B cell (primary cell): ENCODE results near the gene CAB39L. TPM values are rescaled to one million over a fixed set of nuclear protein-coding genes. Genes with fewer than 3 reads are reported as not detected.
A peak's percentile ranks its signal among the peaks of the same experiment; 100 is the strongest.

Source experiments
- ATAC-seq: fragments of 200-7000 bp; cut with Tn5 transposase; one replicate; pipeline ENCODE4 v1.10.0; 2021; ENCODE audit warnings: low read depth, mild to moderate bottlenecking, moderate number of reproducible peaks, moderate library complexity
- CTCF ChIA-PET: fragments of 350-600 bp; sonication (Branson Sonifier 250); formaldehyde crosslinking; loops from one replicate; lab custom pipeline; 2021; ENCODE audit warnings: antibody characterized with exemption, inconsistent platforms; lab: Charles Lee
- POLR2A ChIA-PET: fragments of 350-600 bp; sonication (Branson Sonifier 250); formaldehyde crosslinking; loops from one replicate; lab custom pipeline; 2021; ENCODE audit warnings: antibody characterized with exemption; lab: Charles Lee
- DNase-seq: peaks from one replicate; pipeline ENCODE4 v3.0.0; 2013
- H2AFZ ChIP-seq: 2 replicates; pipeline ENCODE4 v1.6.1; 2012; ENCODE audit warnings: mild to moderate bottlenecking, low read depth, low read length; ENCODE audit not compliant: insufficient read depth, poor library complexity, severe bottlenecking
- H3K27ac ChIP-seq, 2 donors: 1 replicate in 1 of 2; 2 replicates in 1 of 2; pipeline ENCODE4 v1.5.1; 2012 to 2013; ENCODE audit warnings: low read length in 2 of 2, mild to moderate bottlenecking in 2 of 2, moderate library complexity in 1 of 2
- H3K27me3 ChIP-seq, 4 experiments: fragments of 200-600 bp in 1 of 4; sonication (generic) in 1 of 4; replicated peaks in 1 of 4; 1 replicate in 2 of 4; 2 replicates in 2 of 4; pipeline versions ENCODE4 v1.6.1 to v1.7.0; 2013 to 2016; ENCODE audit warnings: low read length in 3 of 4, mild to moderate bottlenecking in 2 of 4, mixed read lengths in 1 of 4, moderate library complexity in 1 of 4; ENCODE audit not compliant: insufficient read depth in 4 of 4, control insufficient read depth in 3 of 4; ENCODE audit errors: control extremely low read depth in 1 of 4
- H3K36me3 ChIP-seq, 2 experiments: replicated peaks in 1 of 2; 1 replicate in 1 of 2; 2 replicates in 1 of 2; pipeline versions ENCODE4 v1.6.1 to v1.7.1; 2013; ENCODE audit warnings: low read length in 1 of 2; ENCODE audit not compliant: insufficient read depth in 2 of 2, control insufficient read depth in 1 of 2; ENCODE audit errors: control extremely low read depth in 1 of 2, extremely low read depth in 1 of 2
- H3K4me1 ChIP-seq, 2 donors: fragments of 200-600 bp in 1 of 2; sonication (generic) in 1 of 2; 1 replicate in 1 of 2; 2 replicates in 1 of 2; pipeline versions ENCODE4 v1.5.1 to v1.6.1; 2013 to 2017; ENCODE audit warnings: low read length in 2 of 2; ENCODE audit not compliant: control insufficient read depth in 2 of 2, insufficient read depth in 2 of 2
- H3K4me2 ChIP-seq: replicated peaks from 2 replicates; pipeline ENCODE3; 2012; ENCODE audit warnings: mild to moderate bottlenecking, low read depth, low read length; ENCODE audit not compliant: poor library complexity, severe bottlenecking
- H3K4me3 ChIP-seq, 5 experiments: fragments of 200-600 bp in 1 of 5; sonication (generic) in 1 of 5; 1 replicate in 3 of 5; 2 replicates in 2 of 5; pipeline versions ENCODE4 v1.5.1 to v1.7.0; 2011 to 2016; ENCODE audit warnings: low read length in 4 of 5, mild to moderate bottlenecking in 4 of 5, low read depth in 2 of 5, control low read depth in 1 of 5, moderate library complexity in 1 of 5; ENCODE audit not compliant: insufficient read depth in 1 of 5; ENCODE audit errors: control extremely low read depth in 1 of 5, extremely low read depth in 1 of 5
- H3K79me2 ChIP-seq: fragments of 200-600 bp; sonication (generic); one replicate; pipeline ENCODE4 v1.6.0; 2016; ENCODE audit warnings: low read length; ENCODE audit not compliant: control insufficient read depth, insufficient read depth
- H3K9ac ChIP-seq: fragments of 200-600 bp; sonication (generic); 2 replicates; pipeline ENCODE4 v1.6.1; 2017; ENCODE audit warnings: mild to moderate bottlenecking, low read length, moderate library complexity
- H3K9me3 ChIP-seq, 3 donors: one replicate each; pipeline versions ENCODE4 v1.6.1 to v1.7.1; 2013; ENCODE audit warnings: low read length in 2 of 3; ENCODE audit not compliant: control insufficient read depth in 2 of 3, insufficient read depth in 1 of 3; ENCODE audit errors: control extremely low read depth in 1 of 3
- H4K20me1 ChIP-seq: 2 replicates; pipeline ENCODE4 v1.6.0; 2012; ENCODE audit warnings: mild to moderate bottlenecking, low read length; ENCODE audit not compliant: insufficient read depth, control insufficient read depth, poor library complexity, severe bottlenecking
- H3K27ac Mint-ChIP-seq: one replicate; pipeline ENCODE4 v1.8.0; 2021; ENCODE audit warnings: mixed read lengths
- H3K27me3 Mint-ChIP-seq: one replicate; pipeline ENCODE4 v1.8.0; 2021; ENCODE audit warnings: mixed read lengths
- H3K4me1 Mint-ChIP-seq: one replicate; pipeline ENCODE4 v1.8.0; 2021; ENCODE audit warnings: mixed read lengths
- H3K4me3 Mint-ChIP-seq: one replicate; pipeline ENCODE4 v1.8.0; 2021; ENCODE audit warnings: mixed read lengths
- H3K9me3 Mint-ChIP-seq: one replicate; pipeline ENCODE4 v1.8.0; 2022; ENCODE audit warnings: mixed read lengths; ENCODE audit not compliant: insufficient read depth
- EZH2 ChIP-seq: IDR thresholded peaks from 2 replicates; pipeline ENCODE4 v1.6.1; 2012; ENCODE audit warnings: borderline replicate concordance, low read depth, mild to moderate bottlenecking, moderate library complexity, low read length; ENCODE audit not compliant: insufficient read depth, poor library complexity, severe bottlenecking
- WGBS: methylation state at CpG from one replicate; pipeline ENCODE4 v1.1.5; 2013; ENCODE audit warnings: missing lambda C conversion rate; ENCODE audit not compliant: insufficient coverage; 5-methylcytosine and 5-hydroxymethylcytosine counted together
- intact Hi-C: fragments of 100-400 bp; cut with micrococcal nuclease; formaldehyde crosslinking; loops from one replicate; pipeline ENCODE4 v1.10.0; 2022
- polyA plus RNA-seq: library from polyadenylated mRNA; depleted of rRNA; stranded (reverse); fragments of >200 nt; gene quantifications from 2 replicates; pipeline ENCODE4 v1.2.3, GENCODE V29; 2012
- total RNA-seq, 2 donors: library from RNA; stranded (reverse); fragments of 120-200 nt in 1 of 2; gene quantifications; 1 replicate in 1 of 2; 2 replicates in 1 of 2; pipeline versions ENCODE4 v1.2.3 to v1.2.4, GENCODE V29; 2013 to 2022
- TF ChIP-seq, protein P1 (sequence below): fragments of 200-600 bp; IDR thresholded peaks from one replicate; pipeline ENCODE4 v1.8.0; 2022; ENCODE audit warnings: antibody characterized with exemption, mild to moderate bottlenecking

Gene CAB39L
- total and polyA plus RNA-seq, 2 donors (not counting 1 experiment from before 2014, with no cell fraction given): 1.5 to 9.6 TPM

DNA sequence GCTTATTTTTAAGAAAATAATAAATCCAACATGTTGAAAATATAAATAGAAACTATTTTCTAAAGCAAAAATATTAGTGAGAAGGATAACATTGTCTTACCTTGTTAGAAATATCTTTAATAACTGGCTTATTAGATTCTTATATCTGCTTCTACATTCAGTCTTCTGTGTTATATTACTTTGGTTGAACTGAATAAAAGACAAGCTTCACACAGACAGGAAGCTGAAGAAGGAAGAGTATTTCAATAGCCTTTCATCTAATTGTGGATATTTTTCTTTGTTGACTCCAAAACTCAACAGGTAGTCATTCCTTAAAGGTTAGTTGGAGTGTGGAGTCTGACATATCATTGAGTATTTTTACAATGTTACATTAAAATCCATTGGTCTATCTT is 11.1 kb upstream of the CAB39L start:
- no peak overlapping the region for H3K4me3 ChIP-seq
- ATAC-seq (peak; percentile 33), DNase-seq (peak; percentile 10)
- CTCF ChIA-PET: interaction anchor here (1.3 kb wide), 1 partner anchor 152 kb away, joined by 3 read pairs; no protein-coding TSS in a partner anchor
- POLR2A ChIA-PET: interaction anchor here (0.6 to 0.9 kb wide), 2 partner anchors 10 kb away, joined by 4 to 5 read pairs; partner anchors contain the start of gene SETDB2
- H3K4me1 ChIP-seq: peaks cover 9 to 14% of the 10 kb centered on the region in 2 donors
- peak overlapping the region; percentile 67 for H3K27ac Mint-ChIP-seq
- peak overlapping the region in 1 of 2 donors; percentile 65 for H3K27ac ChIP-seq
- H3K9me3 ChIP-seq: no peaks in the 10 kb centered on the region
- H3K36me3 ChIP-seq: peaks cover 2 to 10% of the 10 kb centered on the region in 2 experiments
- no peak overlapping the region for H2AFZ ChIP-seq
- peak overlapping the region; percentile 53 for H3K4me3 Mint-ChIP-seq
- no peaks in the 10 kb centered on the region for H4K20me1 ChIP-seq
- peaks cover 25% of the 10 kb centered on the region for H3K4me1 Mint-ChIP-seq
- H3K4me2 ChIP-seq: peak overlapping the region; percentile 38
- no peak for TF ChIP-seq EZH2
- TF ChIP-seq, protein P1, sequence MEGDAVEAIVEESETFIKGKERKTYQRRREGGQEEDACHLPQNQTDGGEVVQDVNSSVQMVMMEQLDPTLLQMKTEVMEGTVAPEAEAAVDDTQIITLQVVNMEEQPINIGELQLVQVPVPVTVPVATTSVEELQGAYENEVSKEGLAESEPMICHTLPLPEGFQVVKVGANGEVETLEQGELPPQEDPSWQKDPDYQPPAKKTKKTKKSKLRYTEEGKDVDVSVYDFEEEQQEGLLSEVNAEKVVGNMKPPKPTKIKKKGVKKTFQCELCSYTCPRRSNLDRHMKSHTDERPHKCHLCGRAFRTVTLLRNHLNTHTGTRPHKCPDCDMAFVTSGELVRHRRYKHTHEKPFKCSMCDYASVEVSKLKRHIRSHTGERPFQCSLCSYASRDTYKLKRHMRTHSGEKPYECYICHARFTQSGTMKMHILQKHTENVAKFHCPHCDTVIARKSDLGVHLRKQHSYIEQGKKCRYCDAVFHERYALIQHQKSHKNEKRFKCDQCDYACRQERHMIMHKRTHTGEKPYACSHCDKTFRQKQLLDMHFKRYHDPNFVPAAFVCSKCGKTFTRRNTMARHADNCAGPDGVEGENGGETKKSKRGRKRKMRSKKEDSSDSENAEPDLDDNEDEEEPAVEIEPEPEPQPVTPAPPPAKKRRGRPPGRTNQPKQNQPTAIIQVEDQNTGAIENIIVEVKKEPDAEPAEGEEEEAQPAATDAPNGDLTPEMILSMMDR: no peak
- no peaks in the 10 kb centered on the region for H3K9me3 Mint-ChIP-seq
- no peaks in the 10 kb centered on the region for H3K27me3 Mint-ChIP-seq
- intact Hi-C loops: no loop called here
- H3K9ac ChIP-seq: no peak overlapping the region
- H3K79me2 ChIP-seq: peaks cover 44% of the 10 kb centered on the region
- H3K27me3 ChIP-seq: no peaks in the 10 kb centered on the region

DNA sequence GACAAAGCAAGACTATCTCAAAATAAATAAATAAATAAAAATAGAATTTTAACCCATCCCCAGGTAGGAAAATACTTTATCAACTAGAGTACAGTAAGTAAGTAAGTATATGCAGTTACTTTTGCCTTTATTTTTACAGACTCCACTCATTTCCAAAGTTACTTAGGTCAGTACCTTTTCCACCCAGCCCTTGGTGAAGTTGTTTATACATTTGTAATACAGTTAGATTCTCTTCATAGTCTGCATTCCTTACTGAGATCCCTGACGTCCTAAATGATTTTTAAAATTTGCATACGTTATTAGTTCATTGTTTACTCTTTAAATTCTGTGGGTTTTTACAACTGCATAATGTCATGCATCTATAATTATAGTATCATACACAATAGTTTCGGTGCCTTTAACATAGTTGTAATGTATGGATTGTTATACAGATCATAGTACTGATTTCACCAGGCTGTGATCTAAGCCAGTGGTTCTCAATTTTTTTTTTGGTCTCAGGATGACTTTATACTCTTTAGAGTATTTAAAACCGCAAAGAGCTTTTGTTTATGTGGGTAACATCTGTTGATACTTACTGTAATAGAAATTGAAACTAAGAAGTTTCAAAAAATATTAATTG is 10.6 kb upstream of the CAB39L start:
- Histone ChIP-seq H3K9me3 (no peaks in the 10 kb centered on the region), H3K36me3 (peaks cover 2 to 15% of the 10 kb centered on the region in 2 experiments), H3K27ac (peak overlapping the region in 1 of 2 donors; percentile 65), H3K27me3 (no peaks in the 10 kb centered on the region), H3K4me3 (no peak overlapping the region), H3K9ac (peak overlapping the region; percentile 4), H2AFZ (no peak overlapping the region), H3K79me2 (peaks cover 49% of the 10 kb centered on the region), H3K4me2 (peak overlapping the region; percentile 38), H4K20me1 (no peaks in the 10 kb centered on the region), H3K4me1 (peaks cover 9 to 14% of the 10 kb centered on the region in 2 donors)
- Mint-ChIP-seq H3K9me3 (no peaks in the 10 kb centered on the region), H3K4me3 (peak overlapping the region; percentile 66), H3K27ac (peak overlapping the region; percentile 72), H3K27me3 (no peaks in the 10 kb centered on the region), H3K4me1 (peaks cover 30% of the 10 kb centered on the region)
- intact Hi-C loops: no loop called here
- no CpG with 5 or more reads among the region's 4 CpGs for WGBS
- DNase-seq: peak; percentile 21
- CTCF ChIA-PET: interaction anchor here (1.3 kb wide), 1 partner anchor 152 kb away, joined by 3 read pairs; no protein-coding TSS in a partner anchor
- ATAC-seq: peak; percentile 62
- POLR2A ChIA-PET: no interaction called here
- no peak for TF ChIP-seq EZH2
- TF ChIP-seq, protein P1: no peak
